Astrocyte (in vitro differentiated cells and primary cell): ENCODE data around the gene CDK5RAP2. TPM values are rescaled to one million over a fixed set of nuclear protein-coding genes. Genes with fewer than 3 reads are reported as not detected.
A peak's percentile ranks its signal among the peaks of the same experiment; 100 is the strongest.

ENCODE experiments used
- DNase-seq: peaks from one replicate; pipeline ENCODE4 v3.0.0-alpha.2; 2010; ENCODE audit warnings: low read depth
- FAIRE-seq: peaks from 2 replicates; lab custom pipeline; 2011; peaks lifted over from hg19 to GRCh38; lab: Jason Lieb, UNC
- H2AFZ ChIP-seq: 2 replicates; pipeline ENCODE4 v1.6.0; 2012; ENCODE audit warnings: low read depth, low read length, inconsistent platforms
- H3K27ac ChIP-seq: 2 replicates; pipeline ENCODE4 v1.5.1; 2011; ENCODE audit warnings: low read depth, low read length, inconsistent platforms
- H3K27me3 ChIP-seq: 2 replicates; pipeline ENCODE4 v1.6.0; 2011; ENCODE audit warnings: low read length, inconsistent platforms; ENCODE audit not compliant: insufficient read depth
- H3K36me3 ChIP-seq: 2 replicates; pipeline ENCODE4 v1.5.1; 2011; ENCODE audit warnings: low read length, inconsistent platforms; ENCODE audit not compliant: insufficient read depth
- H3K4me1 ChIP-seq: 2 replicates; pipeline ENCODE4 v1.5.1; 2011; ENCODE audit warnings: low read length, inconsistent platforms; ENCODE audit not compliant: insufficient read depth
- H3K4me2 ChIP-seq: 2 replicates; pipeline ENCODE4 v1.6.0; 2012; ENCODE audit warnings: low read length, inconsistent platforms
- H3K4me3 ChIP-seq: 2 replicates; pipeline ENCODE4 v1.5.1; 2011; ENCODE audit warnings: low read depth, mild to moderate bottlenecking, low read length, inconsistent platforms; ENCODE audit not compliant: insufficient read depth
- H3K79me2 ChIP-seq: 2 replicates; pipeline ENCODE4 v1.6.0; 2012; ENCODE audit warnings: mild to moderate bottlenecking, low read length, inconsistent platforms; ENCODE audit not compliant: insufficient read depth
- H3K9ac ChIP-seq: 2 replicates; pipeline ENCODE4 v1.6.0; 2012; ENCODE audit warnings: mild to moderate bottlenecking, low read length, inconsistent platforms
- H3K9me3 ChIP-seq: 2 replicates; pipeline ENCODE4 v1.5.1; 2012; ENCODE audit warnings: low read depth, mild to moderate bottlenecking, low read length, inconsistent platforms; ENCODE audit not compliant: insufficient read depth
- H4K20me1 ChIP-seq: 2 replicates; pipeline ENCODE4 v1.6.0; 2012; ENCODE audit warnings: low read length, inconsistent platforms; ENCODE audit not compliant: insufficient read depth
- H3K27ac Mint-ChIP-seq: one replicate; pipeline ENCODE4 v1.8.0; 2021; ENCODE audit warnings: mild to moderate bottlenecking, mixed read lengths; ENCODE audit not compliant: unreplicated experiment
- H3K27me3 Mint-ChIP-seq: one replicate; pipeline ENCODE4 v1.8.0; 2021; ENCODE audit warnings: low read depth, mixed read lengths; ENCODE audit not compliant: unreplicated experiment
- H3K36me3 Mint-ChIP-seq: one replicate; pipeline ENCODE4 v1.8.0; 2021; ENCODE audit warnings: low read depth, mixed read lengths; ENCODE audit not compliant: unreplicated experiment
- H3K4me1 Mint-ChIP-seq: one replicate; pipeline ENCODE4 v1.8.0; 2021; ENCODE audit warnings: low read depth, mixed read lengths; ENCODE audit not compliant: unreplicated experiment
- H3K4me3 Mint-ChIP-seq: one replicate; pipeline ENCODE4 v1.8.0; 2021; ENCODE audit warnings: mild to moderate bottlenecking, moderate library complexity, mixed read lengths; ENCODE audit not compliant: unreplicated experiment
- H3K9me3 Mint-ChIP-seq: one replicate; pipeline ENCODE4 v1.8.0; 2021; ENCODE audit warnings: mild to moderate bottlenecking, mixed read lengths; ENCODE audit not compliant: unreplicated experiment
- CTCF ChIP-seq: IDR thresholded peaks from 2 replicates; pipeline ENCODE4 v1.5.1; 2011; ENCODE audit warnings: low read depth, mild to moderate bottlenecking, inconsistent platforms, low read length, moderate library complexity; ENCODE audit not compliant: insufficient read depth
- EZH2 ChIP-seq: IDR thresholded peaks from 2 replicates; pipeline ENCODE4 v1.6.1; 2012; ENCODE audit warnings: mild to moderate bottlenecking, low read length, inconsistent platforms; ENCODE audit not compliant: insufficient read depth
- total RNA-seq: library from RNA; stranded (reverse); gene quantifications from 2 replicates; pipeline ENCODE4 v1.2.1, GENCODE V29; 2021

CDK5RAP2 gene
- total RNA-seq, 1 donor from 2014 or later, result 36.3 TPM

GRCh38 chr9:120372040-120372439 lies 207.9 kb downstream of the CDK5RAP2 start:
- no peaks in the 10 kb centered on the region for H3K4me1 ChIP-seq
- no peak overlapping the region for H3K4me3 ChIP-seq
- no peaks in the 10 kb centered on the region for H3K36me3 ChIP-seq
- H4K20me1 ChIP-seq, result no peaks in the 10 kb centered on the region
- peaks cover 3% of the 10 kb centered on the region for H3K9me3 ChIP-seq
- Mint-ChIP-seq H3K4me1 (no peaks in the 10 kb centered on the region), H3K9me3 (peaks cover 13% of the 10 kb centered on the region), H3K36me3 (peaks cover 5% of the 10 kb centered on the region), H3K27ac (no peak overlapping the region), H3K27me3 (peaks cover 11% of the 10 kb centered on the region), H3K4me3 (no peak overlapping the region)
- FAIRE-seq (no peak), DNase-seq (no peak)
- H3K79me2 ChIP-seq, result no peaks in the 10 kb centered on the region
- no peak overlapping the region for H3K9ac ChIP-seq
- TF ChIP-seq EZH2 (no peak), CTCF (no peak)
- no peak overlapping the region for H3K4me2 ChIP-seq
- H3K27me3 ChIP-seq, result no peaks in the 10 kb centered on the region
- no peak overlapping the region for H2AFZ ChIP-seq
- H3K27ac ChIP-seq, result no peak overlapping the region

- FAIRE-seq (no peak), DNase-seq (peak; percentile 32)
- Mint-ChIP-seq H3K27me3 (peaks cover 11% of the 10 kb centered on the region), H3K27ac (no peak overlapping the region), H3K4me1 (peaks cover 14% of the 10 kb centered on the region), H3K36me3 (peaks cover 5% of the 10 kb centered on the region), H3K9me3 (peaks cover 13% of the 10 kb centered on the region), H3K4me3 (no peak overlapping the region)
- Histone ChIP-seq H2AFZ (no peak overlapping the region), H3K4me2 (no peak overlapping the region), H3K36me3 (no peaks in the 10 kb centered on the region), H3K4me3 (no peak overlapping the region), H3K9ac (no peak overlapping the region), H3K27me3 (no peaks in the 10 kb centered on the region), H3K4me1 (peaks cover 7% of the 10 kb centered on the region), H4K20me1 (no peaks in the 10 kb centered on the region), H3K79me2 (no peaks in the 10 kb centered on the region), H3K27ac (no peak overlapping the region), H3K9me3 (peaks cover 3% of the 10 kb centered on the region)
- TF ChIP-seq EZH2, result no peak
- TF ChIP-seq CTCF, result no peak
These were observed 210.3 kb downstream of the CDK5RAP2 start for GRCh38 chr9:120369608-120370220.

- peaks cover 7% of the 10 kb centered on the region for H3K4me1 ChIP-seq
- no peak overlapping the region for H2AFZ ChIP-seq
- FAIRE-seq, result no peak
- H3K27ac Mint-ChIP-seq, result no peak overlapping the region
- H3K36me3 Mint-ChIP-seq, result peaks cover 5% of the 10 kb centered on the region
- H3K27me3 ChIP-seq, result no peaks in the 10 kb centered on the region
- DNase-seq, result no peak
- no peaks in the 10 kb centered on the region for H3K36me3 ChIP-seq
- H3K4me2 ChIP-seq, result no peak overlapping the region
- peaks cover 10% of the 10 kb centered on the region for H3K27me3 Mint-ChIP-seq
- H3K9ac ChIP-seq, result no peak overlapping the region
- H4K20me1 ChIP-seq, result no peaks in the 10 kb centered on the region
- TF ChIP-seq CTCF (no peak), EZH2 (no peak)
- no peak overlapping the region for H3K4me3 ChIP-seq
- peaks cover 16% of the 10 kb centered on the region for H3K4me1 Mint-ChIP-seq
- peaks cover 12% of the 10 kb centered on the region for H3K9me3 Mint-ChIP-seq
- no peak overlapping the region for H3K27ac ChIP-seq
- peaks cover 3% of the 10 kb centered on the region for H3K9me3 ChIP-seq
- no peaks in the 10 kb centered on the region for H3K79me2 ChIP-seq
- H3K4me3 Mint-ChIP-seq, result no peak overlapping the region
These were observed 211.2 kb downstream of the CDK5RAP2 start for GRCh38 chr9:120368799-120369198.
